ENCODE results near the gene INPP4A.

Gene INPP4A

DNA sequence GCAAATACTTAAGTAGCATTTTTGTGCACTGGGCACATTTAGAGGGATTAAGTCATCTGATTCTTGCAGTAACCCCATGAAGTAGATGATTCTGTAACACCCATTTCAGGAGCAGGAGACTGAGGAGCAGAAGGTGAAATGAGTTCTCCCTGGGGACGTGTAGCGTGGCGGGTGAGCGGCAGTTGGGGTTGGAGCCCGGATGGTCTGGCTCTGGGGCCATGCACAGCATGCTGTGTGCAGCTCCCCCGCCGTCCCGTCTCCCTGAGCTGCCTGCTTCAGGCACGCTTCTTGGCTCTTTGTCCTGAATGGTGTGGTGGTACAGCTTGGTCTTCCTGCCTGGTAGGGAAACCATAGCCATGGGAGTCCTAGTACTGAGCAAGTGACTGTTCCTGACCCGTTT lies 32.4 kb downstream of the INPP4A start:
- no peak for DNase-seq (ENCODE audit: extremely low read depth, low read depth)
- TF ChIP-seq, protein P1, sequence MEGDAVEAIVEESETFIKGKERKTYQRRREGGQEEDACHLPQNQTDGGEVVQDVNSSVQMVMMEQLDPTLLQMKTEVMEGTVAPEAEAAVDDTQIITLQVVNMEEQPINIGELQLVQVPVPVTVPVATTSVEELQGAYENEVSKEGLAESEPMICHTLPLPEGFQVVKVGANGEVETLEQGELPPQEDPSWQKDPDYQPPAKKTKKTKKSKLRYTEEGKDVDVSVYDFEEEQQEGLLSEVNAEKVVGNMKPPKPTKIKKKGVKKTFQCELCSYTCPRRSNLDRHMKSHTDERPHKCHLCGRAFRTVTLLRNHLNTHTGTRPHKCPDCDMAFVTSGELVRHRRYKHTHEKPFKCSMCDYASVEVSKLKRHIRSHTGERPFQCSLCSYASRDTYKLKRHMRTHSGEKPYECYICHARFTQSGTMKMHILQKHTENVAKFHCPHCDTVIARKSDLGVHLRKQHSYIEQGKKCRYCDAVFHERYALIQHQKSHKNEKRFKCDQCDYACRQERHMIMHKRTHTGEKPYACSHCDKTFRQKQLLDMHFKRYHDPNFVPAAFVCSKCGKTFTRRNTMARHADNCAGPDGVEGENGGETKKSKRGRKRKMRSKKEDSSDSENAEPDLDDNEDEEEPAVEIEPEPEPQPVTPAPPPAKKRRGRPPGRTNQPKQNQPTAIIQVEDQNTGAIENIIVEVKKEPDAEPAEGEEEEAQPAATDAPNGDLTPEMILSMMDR (IDR thresholded peaks at IDR 0.05; ENCODE audit: low read depth, low read length, missing control alignments) = no peak
- H3K4me3 ChIP-seq (replicated peaks; ENCODE audit: low read depth, low read length) = no peak overlapping the region

DNA sequence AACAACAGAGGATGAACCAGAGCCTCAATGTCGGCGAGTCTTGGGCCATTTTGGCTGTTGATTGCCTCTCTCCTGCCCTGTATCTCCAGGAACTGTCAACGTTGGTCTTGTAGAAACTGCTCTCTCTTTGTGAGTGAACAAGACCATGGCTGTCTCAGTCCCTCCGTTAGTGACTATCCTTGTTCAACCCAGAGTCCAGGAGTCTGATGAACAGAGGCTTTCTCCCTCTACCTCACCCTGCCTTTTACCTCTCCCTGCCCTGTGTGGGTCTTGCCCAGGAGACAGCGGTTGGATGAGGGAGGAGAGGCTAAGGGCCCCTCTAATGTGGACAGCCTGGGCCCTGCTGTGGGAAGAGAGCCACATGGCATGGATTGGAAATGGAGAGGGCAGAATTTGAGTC lies 32.8 kb downstream of the INPP4A start:
- no peak overlapping the region for H3K4me3 ChIP-seq (replicated peaks; ENCODE audit: low read depth, low read length)
- no peak for DNase-seq (ENCODE audit: extremely low read depth, low read depth)
- TF ChIP-seq, protein P1 (IDR thresholded peaks at IDR 0.05; ENCODE audit: low read depth, low read length, missing control alignments) = no peak

DNA sequence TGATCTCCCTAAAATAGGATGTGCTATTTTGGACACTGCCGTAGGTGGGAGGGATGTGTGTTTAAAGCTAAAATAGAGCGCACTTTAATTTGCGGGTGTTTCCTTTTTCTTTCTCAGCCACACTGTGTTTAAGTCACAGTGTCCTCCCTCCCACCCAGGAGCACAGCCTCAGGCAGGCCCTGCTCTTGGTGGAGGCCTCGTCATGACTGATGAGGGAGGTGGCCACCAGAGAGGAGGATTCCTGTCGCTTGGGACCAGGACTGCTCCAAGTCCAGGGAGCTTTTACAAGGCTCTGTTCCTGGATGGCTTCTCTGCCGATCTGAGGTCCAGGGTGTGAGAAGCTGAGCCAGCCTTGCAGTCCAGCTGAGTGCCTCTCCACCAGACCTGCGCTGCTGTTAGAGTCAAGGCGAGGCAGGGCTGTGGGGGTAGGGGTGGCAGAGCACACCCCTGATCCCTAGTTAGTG lies 33.5 kb downstream of the INPP4A start:
- DNase-seq (ENCODE audit: extremely low read depth, low read depth) = no peak
- no peak overlapping the region for H3K4me3 ChIP-seq (replicated peaks; ENCODE audit: low read depth, low read length)
- TF ChIP-seq, protein P1 (IDR thresholded peaks at IDR 0.05; ENCODE audit: low read depth, low read length, missing control alignments) = no peak

DNA sequence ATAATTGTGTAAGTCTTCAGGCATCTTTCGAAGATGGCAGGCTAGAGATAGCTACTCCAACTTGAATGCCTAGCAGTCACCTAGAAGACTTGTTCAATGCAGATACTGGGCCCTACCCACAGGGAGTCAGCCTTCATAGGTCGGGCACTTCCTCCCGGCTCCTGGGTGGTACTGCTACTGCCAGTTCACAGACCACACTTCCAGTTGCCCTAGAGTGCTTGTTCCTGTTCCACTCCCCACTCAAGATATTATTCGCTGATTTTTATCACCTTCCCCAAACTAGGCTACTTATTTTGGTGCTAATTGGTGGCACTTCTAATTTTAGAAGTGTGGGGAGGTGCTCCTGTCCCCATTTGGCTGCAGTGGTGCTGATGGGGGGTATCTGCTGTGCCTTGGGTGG lies 34.2 kb downstream of the INPP4A start:
- no peak for DNase-seq (ENCODE audit: extremely low read depth, low read depth)
- TF ChIP-seq, protein P1 (IDR thresholded peaks at IDR 0.05; ENCODE audit: low read depth, low read length, missing control alignments) = no peak
- no peak overlapping the region for H3K4me3 ChIP-seq (replicated peaks; ENCODE audit: low read depth, low read length)

DNA sequence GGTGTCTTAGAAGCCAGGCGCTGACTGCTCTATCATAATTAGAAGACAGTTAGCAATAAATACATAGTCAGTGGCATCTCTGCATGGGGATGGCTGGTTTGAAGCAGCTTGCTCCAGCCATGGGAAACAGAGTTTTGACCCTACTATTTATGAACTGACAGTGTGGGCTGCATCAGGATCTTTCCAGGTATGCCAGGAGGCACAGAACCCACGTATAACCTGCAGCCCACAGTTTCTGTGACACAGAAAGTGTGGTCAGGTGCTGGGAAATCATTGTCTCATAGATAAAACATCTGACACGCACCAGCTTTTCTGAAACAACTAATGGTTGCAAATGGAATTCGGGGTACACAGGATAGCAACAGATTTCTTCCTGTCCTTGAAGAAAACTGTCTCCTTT lies 34.7 kb downstream of the INPP4A start:
- no peak overlapping the region for H3K4me3 ChIP-seq (replicated peaks; ENCODE audit: low read depth, low read length)
- TF ChIP-seq, protein P1 (IDR thresholded peaks at IDR 0.05; ENCODE audit: low read depth, low read length, missing control alignments) = no peak
- no peak for DNase-seq (ENCODE audit: extremely low read depth, low read depth)

DNA sequence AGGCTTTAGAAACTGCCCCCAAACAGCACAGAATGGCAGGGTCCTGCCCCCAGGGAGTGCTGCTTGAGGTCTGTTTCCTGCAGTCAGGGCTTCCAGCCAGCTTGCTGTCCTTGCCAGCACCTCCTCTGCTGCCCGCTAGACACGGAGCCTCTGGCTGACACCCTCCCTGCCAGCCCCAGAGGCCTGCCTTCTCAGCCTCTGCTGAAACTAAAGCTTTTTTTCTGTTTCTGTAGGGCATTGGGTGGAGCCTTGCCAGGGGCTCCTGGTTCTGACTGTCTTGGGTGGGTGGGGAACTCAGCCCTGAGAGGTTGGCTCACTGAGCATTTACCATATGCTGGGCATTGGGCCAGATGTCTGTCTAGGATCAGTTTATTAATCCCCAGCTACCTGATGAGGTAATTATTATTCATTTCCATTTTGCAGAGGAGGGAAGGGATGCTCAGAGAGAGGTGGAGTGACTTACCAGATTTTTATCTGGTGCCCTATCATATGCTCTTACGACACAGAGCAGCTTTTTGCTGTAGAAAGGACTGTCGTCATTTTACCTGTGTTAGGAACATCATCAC lies 35.4 kb downstream of the INPP4A start:
- DNase-seq (ENCODE audit: extremely low read depth, low read depth) = no peak
- TF ChIP-seq, protein P1 (IDR thresholded peaks at IDR 0.05; ENCODE audit: low read depth, low read length, missing control alignments) = no peak
- H3K4me3 ChIP-seq (replicated peaks; ENCODE audit: low read depth, low read length) = no peak overlapping the region

DNA sequence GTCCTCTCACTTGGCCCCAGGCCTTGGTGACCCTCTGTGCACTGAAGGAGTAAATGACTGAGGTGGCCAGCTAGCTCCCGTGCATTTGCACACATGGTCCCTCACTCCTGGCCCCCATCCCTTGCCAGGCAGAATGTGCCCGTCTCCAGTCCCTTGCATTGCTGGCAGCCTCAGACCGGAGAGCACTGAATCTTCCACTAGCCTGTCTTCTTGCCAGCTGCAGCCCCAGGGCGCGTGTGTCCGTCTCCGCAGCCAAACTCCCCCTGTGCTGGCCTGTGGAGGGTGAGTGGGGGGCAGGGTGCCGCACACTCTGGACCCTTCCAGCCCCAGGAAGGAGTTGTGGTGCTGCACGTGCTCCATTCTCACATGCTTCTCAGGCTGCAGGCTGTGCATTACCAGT lies 35.9 kb downstream of the INPP4A start:
- DNase-seq (ENCODE audit: extremely low read depth, low read depth) = no peak
- TF ChIP-seq, protein P1 (IDR thresholded peaks at IDR 0.05; ENCODE audit: low read depth, low read length, missing control alignments) = no peak
- H3K4me3 ChIP-seq (replicated peaks; ENCODE audit: low read depth, low read length) = no peak overlapping the region

Measured in HFF-Myc (cell line).